ENCODE measurements around the gene HLA-DQB2. TPM values are rescaled to one million over a fixed set of nuclear protein-coding genes. Genes with fewer than 3 reads are reported as not detected.

The HLA-DQB2 gene
- total RNA-seq, 1 donor from 2014 or later = 1.9 TPM

DNA sequence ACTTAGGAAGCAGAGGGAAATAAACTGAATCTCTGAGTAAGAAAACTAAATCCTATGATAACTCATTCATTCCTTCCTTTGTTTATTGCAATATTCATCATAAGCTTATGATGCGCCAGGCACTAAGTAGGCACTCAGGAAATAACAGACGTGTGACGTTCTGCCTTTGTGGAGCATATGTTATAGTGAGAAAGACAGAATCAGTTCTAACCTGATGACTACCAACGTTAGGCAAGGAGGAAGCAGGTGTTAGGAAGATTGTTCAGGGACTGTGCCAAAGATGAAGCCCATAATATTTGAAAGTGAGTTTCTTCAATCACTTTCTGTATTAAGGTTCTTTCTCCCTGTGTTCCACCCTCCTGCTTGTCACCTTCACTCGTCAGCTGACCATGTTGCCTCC is 18.6 kb downstream of the HLA-DQB2 start:
- intact Hi-C loops (cut with micrococcal nuclease) = no loop called here
- TF ChIP-seq, protein P1, sequence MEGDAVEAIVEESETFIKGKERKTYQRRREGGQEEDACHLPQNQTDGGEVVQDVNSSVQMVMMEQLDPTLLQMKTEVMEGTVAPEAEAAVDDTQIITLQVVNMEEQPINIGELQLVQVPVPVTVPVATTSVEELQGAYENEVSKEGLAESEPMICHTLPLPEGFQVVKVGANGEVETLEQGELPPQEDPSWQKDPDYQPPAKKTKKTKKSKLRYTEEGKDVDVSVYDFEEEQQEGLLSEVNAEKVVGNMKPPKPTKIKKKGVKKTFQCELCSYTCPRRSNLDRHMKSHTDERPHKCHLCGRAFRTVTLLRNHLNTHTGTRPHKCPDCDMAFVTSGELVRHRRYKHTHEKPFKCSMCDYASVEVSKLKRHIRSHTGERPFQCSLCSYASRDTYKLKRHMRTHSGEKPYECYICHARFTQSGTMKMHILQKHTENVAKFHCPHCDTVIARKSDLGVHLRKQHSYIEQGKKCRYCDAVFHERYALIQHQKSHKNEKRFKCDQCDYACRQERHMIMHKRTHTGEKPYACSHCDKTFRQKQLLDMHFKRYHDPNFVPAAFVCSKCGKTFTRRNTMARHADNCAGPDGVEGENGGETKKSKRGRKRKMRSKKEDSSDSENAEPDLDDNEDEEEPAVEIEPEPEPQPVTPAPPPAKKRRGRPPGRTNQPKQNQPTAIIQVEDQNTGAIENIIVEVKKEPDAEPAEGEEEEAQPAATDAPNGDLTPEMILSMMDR (IDR thresholded peaks at IDR 0.05; ENCODE audit: borderline replicate concordance) = no peak

DNA sequence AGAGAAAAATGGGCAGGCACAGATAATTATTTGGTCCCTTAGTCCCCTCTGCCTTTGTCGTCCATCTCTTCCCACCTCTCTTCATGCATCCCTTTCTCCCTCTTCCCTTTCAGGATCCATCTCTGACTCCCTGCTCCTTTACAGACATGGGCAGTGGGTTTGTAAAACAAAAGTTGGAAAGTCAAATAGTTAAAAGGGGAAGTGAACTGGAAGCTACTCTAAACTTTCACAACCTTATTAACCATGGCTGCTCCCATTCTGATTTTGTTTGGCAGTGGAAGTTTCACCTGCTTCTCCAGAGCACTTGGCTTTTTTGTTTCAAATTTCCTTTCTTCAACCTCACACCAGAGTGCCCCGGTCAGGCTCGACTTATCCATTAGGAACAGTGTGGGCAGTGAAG is 21.0 kb downstream of the HLA-DQB2 start:
- DNase-seq = no peak
- Histone ChIP-seq H3K4me3 (no peak overlapping the region), H3K9me3 (replicated peaks) (no peaks in the 10 kb centered on the region), H3K27me3 (ENCODE audit: low read depth) (peaks cover 88% of the 10 kb centered on the region), H3K4me1 (no peaks in the 10 kb centered on the region), H3K27ac (replicated peaks) (no peak overlapping the region), H3K36me3 (no peaks in the 10 kb centered on the region)
- intact Hi-C loops (cut with micrococcal nuclease) = no loop called here
- TF ChIP-seq, protein P1 (IDR thresholded peaks at IDR 0.05; ENCODE audit: borderline replicate concordance) = no peak

More for the DNA sequence above, 18.6 kb downstream of the HLA-DQB2 start:
- Histone ChIP-seq H3K27me3 (ENCODE audit: low read depth) (peaks cover 93% of the 10 kb centered on the region), H3K27ac (replicated peaks) (no peak overlapping the region), H3K4me1 (no peaks in the 10 kb centered on the region), H3K9me3 (replicated peaks) (no peaks in the 10 kb centered on the region), H3K4me3 (no peak overlapping the region), H3K36me3 (no peaks in the 10 kb centered on the region)
- DNase-seq = no peak

DNA sequence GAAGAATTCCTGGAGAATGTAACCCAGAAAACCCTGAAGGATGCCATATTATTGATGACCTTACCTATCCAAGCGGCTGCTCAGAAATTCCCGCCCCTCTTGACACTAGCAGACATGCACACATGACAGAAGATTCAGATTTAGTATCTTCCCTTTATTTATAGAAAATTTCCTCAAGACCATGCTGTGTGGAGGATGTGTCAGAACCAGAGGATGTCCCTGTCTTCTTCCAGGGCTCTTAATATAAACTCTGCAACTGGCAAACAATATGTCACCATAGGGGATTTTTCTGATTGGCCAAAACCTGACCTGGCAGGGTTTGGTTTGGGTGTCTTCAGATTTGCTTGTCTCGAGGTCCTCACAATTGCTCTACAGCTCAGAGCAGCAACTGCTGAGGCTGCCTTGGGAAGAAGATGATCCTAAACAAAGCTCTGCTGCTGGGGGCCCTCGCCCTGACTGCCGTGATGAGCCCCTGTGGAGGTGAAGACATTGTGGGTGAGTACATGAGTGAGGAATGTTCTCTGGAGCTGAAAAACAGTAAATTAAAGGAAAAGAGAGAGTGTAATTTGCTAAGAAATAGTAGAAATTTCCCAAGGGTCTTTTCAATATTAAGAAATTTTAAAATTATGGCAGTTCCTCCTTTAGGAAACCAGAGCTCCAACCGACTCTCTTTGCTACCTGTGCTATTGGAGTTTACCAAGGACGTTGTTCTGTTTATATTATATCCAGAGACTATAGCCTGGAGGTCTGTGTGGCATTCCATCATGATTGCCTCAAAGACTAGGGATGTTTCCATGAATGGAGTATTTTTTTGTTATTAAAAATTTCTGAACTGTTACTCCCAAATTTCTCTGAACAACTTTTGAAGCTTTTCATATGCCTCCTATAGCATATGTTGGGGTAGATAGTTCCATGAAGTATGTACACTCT is 22.0 kb downstream of the HLA-DQB2 start, which contains the start of gene HLA-DQA2:
Gene HLA-DQA2 (plus strand): TSS at position 361 of the 930 bp plus-strand sequence. CDS start 53 bp downstream, at position 414.
- DNase-seq = no peak
- no peak within 1 kb of the TSS for H3K4me3 ChIP-seq
- no peaks in the 10 kb centered on the region for H3K9me3 ChIP-seq (replicated peaks)
- H3K27ac ChIP-seq (replicated peaks) = no peak within 1 kb of the TSS
- peaks cover 86% of the 10 kb centered on the region for H3K27me3 ChIP-seq (ENCODE audit: low read depth)
- H3K4me1 ChIP-seq = no peaks in the 10 kb centered on the region
- TF ChIP-seq, protein P1 (IDR thresholded peaks at IDR 0.05; ENCODE audit: borderline replicate concordance) = no peak
- no peaks in the 10 kb centered on the region for H3K36me3 ChIP-seq
- intact Hi-C loops (cut with micrococcal nuclease) = no loop called here

DNA sequence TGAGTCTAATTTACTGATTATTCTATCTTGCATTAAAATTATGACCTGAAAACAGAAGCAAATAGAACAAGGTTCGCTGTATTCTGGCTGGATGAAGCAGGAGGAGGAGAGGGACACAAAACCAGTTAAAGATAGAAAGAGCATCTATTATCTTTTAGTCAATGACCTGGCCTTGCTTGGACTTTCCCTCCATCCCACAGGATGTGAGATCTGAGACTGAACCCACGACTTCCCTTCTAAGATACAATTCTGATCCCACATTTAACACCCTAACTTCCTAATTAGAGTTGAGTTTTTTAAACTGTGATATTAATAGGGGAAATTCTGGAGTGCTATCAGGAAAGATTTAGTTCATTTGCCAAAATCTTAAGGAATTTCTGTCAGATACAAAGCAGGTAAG is 25.2 kb downstream of the HLA-DQB2 start:
- H3K4me1 ChIP-seq = no peaks in the 10 kb centered on the region
- peaks cover 81% of the 10 kb centered on the region for H3K27me3 ChIP-seq (ENCODE audit: low read depth)
- intact Hi-C loops (cut with micrococcal nuclease) = no loop called here
- H3K27ac ChIP-seq (replicated peaks) = no peak overlapping the region
- peaks cover under 1% of the 10 kb centered on the region for H3K9me3 ChIP-seq (replicated peaks)
- no peak overlapping the region for H3K4me3 ChIP-seq
- no peaks in the 10 kb centered on the region for H3K36me3 ChIP-seq
- DNase-seq = no peak
- TF ChIP-seq, protein P1 (IDR thresholded peaks at IDR 0.05; ENCODE audit: borderline replicate concordance) = no peak

DNA sequence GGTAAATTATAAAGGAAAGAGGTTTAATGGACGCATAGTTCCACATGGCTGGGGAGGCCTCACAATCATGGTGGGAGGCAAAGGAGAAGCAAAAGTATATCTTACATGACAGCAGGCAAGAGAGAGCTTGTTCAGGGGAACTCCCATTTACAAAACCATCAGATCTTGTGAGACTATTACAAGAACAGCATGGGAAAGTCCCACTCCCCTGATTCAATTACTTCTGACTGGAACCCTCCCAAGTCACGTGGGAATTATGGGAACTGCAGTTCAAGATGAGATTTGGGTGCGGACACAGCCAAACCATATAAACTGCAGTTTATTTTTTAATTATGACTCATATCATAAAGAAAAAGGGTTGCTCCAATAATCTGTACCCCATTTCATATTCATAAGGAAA is 44.5 kb downstream of the HLA-DQB2 start:
- Histone ChIP-seq H3K27me3 (ENCODE audit: low read depth) (peaks cover 73% of the 10 kb centered on the region), H3K4me3 (no peak overlapping the region), H3K9me3 (replicated peaks) (no peaks in the 10 kb centered on the region), H3K4me1 (no peaks in the 10 kb centered on the region), H3K27ac (replicated peaks) (no peak overlapping the region), H3K36me3 (no peaks in the 10 kb centered on the region)
- intact Hi-C loops (cut with micrococcal nuclease) = no loop called here
- TF ChIP-seq, protein P1 (IDR thresholded peaks at IDR 0.05; ENCODE audit: borderline replicate concordance) = no peak
- DNase-seq = no peak
